CD4-positive, alpha-beta T cell (primary cell): ENCODE measurements around the gene STYXL2. TPM values are rescaled to one million over a fixed set of nuclear protein-coding genes. Genes with fewer than 3 reads are reported as not detected.

Experiments used
- ATAC-seq: fragments of 200-7000 bp; cut with Tn5 transposase; one replicate; pipeline ENCODE4 v1.10.0; 2022; ENCODE audit warnings: mild to moderate bottlenecking; ENCODE audit not compliant: poor library complexity
- CTCF ChIA-PET: fragments of 350-600 bp; sonication (Branson Sonifier 250); formaldehyde crosslinking; loops from one replicate; lab custom pipeline; 2021; ENCODE audit warnings: antibody characterized with exemption, inconsistent platforms; lab: Charles Lee
- POLR2A ChIA-PET: fragments of 350-600 bp; sonication (Branson Sonifier 250); formaldehyde crosslinking; loops from one replicate; lab custom pipeline; 2021; ENCODE audit warnings: antibody characterized with exemption, inconsistent platforms; lab: Charles Lee
- DNase-seq, 14 experiments: peaks; one replicate each; pipeline ENCODE4 v3.0.0-alpha.2; 2013 to 2020; ENCODE audit warnings: mixed read lengths in 2 of 14
- H3K27ac ChIP-seq, 2 donors: one replicate each; pipeline versions ENCODE4 v1.5.1 to v1.7.0; 2013; ENCODE audit warnings: low read length in 2 of 2, low read depth in 1 of 2, mild to moderate bottlenecking in 1 of 2
- H3K27me3 ChIP-seq, 2 experiments: 1 replicate in 1 of 2; 2 replicates in 1 of 2; pipeline versions ENCODE4 v1.6.1 to v1.7.0; 2013; ENCODE audit warnings: low read length in 2 of 2, control low read depth in 1 of 2, mild to moderate bottlenecking in 1 of 2, moderate library complexity in 1 of 2; ENCODE audit not compliant: insufficient read depth in 2 of 2, control insufficient read depth in 1 of 2
- H3K36me3 ChIP-seq: one replicate; pipeline ENCODE4 v1.6.1; 2013; ENCODE audit warnings: low read length, control low read depth; ENCODE audit not compliant: insufficient read depth
- H3K4me1 ChIP-seq: one replicate; pipeline ENCODE4 v1.6.1; 2013; ENCODE audit warnings: low read length, control low read depth; ENCODE audit not compliant: insufficient read depth
- H3K4me3 ChIP-seq: one replicate; pipeline ENCODE4 v1.5.1; 2013; ENCODE audit warnings: mild to moderate bottlenecking, low read length, moderate library complexity
- H3K9me3 ChIP-seq, 2 experiments: 1 replicate in 1 of 2; 2 replicates in 1 of 2; pipeline versions ENCODE4 v1.6.1 to v1.7.0; 2013; ENCODE audit warnings: low read length in 2 of 2, mild to moderate bottlenecking in 2 of 2, control low read depth in 1 of 2, moderate library complexity in 1 of 2; ENCODE audit not compliant: control insufficient read depth in 1 of 2, insufficient read depth in 1 of 2
- H3K27ac Mint-ChIP-seq: one replicate; pipeline ENCODE4 v1.8.0; 2020; ENCODE audit warnings: mixed read lengths
- H3K27me3 Mint-ChIP-seq: one replicate; pipeline ENCODE4 v1.8.0; 2021; ENCODE audit warnings: mixed read lengths
- H3K36me3 Mint-ChIP-seq: one replicate; pipeline ENCODE4 v1.8.0; 2021; ENCODE audit warnings: low read depth, mixed read lengths
- H3K4me1 Mint-ChIP-seq: one replicate; pipeline ENCODE4 v1.8.0; 2021; ENCODE audit warnings: low read depth, mixed read lengths
- H3K4me3 Mint-ChIP-seq: one replicate; pipeline ENCODE4 v1.8.0; 2020; ENCODE audit warnings: mild to moderate bottlenecking, mixed read lengths
- H3K9me3 Mint-ChIP-seq: one replicate; pipeline ENCODE4 v1.8.0; 2020; ENCODE audit warnings: mixed read lengths
- intact Hi-C, 2 experiments: fragments of 100-400 bp; cut with DNase I in 1 of 2; cut with micrococcal nuclease in 1 of 2; formaldehyde crosslinking; loops; one replicate each; pipeline versions ENCODE4 v1.15.1 to v1.9.0; 2023 to 2025; cut with DNase I, micrococcal nuclease
- total RNA-seq, 174 experiments: library from RNA in 2 of 174; stranded (reverse) in 2 of 174; gene quantifications; one replicate each; pipeline ENCODE4 v1.2.3 and lab custom pipeline; 2021 to 2026
- TF ChIP-seq, protein P1 (sequence below): fragments of 200-600 bp; IDR thresholded peaks from one replicate; pipeline ENCODE4 v1.8.0; 2022; ENCODE audit warnings: antibody characterized with exemption, mild to moderate bottlenecking

The STYXL2 gene
- total RNA-seq, 2 experiments from 2014 or later = not detected

DNA sequence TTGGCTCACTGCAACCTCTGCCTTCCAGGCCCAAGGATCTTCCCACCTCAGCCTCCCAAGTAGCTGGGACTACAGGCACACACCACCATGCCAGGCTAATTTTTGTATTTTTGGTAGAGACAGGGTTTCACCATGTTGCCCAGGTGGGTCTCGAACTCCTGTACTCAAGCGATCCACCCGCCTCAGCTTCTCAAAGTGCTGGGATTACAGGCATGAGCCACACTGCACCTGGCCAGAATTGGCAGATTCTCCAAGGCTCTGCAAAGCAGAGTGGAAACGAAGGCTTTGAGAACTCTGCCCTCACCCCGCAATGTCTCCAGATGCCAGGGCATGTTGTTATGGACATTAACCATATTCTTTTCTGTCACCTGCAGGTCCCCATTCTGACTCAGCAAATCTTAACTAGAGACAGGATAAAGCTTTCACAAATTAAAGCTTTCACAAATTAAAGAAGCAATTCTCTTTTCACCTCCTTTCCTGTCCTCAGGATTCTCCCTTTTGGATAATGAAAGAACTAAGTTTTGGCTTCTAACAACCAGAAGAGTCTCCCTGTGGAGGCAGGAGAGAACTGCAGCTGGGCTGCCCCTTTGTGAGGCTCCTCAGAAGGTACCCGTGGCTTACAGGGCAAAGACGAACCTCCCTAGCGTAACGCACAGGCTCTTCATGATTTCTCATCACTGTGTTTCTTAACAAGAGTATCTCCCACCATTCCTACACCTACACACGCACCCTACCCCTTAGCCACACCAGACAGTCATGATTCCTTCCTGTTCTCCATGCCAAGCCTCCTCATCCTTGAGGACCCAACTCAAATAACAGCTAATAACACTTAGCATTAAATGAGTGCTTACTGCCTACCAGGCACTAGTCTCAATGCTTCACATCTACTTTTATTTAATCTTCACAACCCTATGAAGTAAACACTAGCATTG lies 33.5 kb upstream of the STYXL2 start:
- H3K4me1 ChIP-seq = peaks cover 4% of the 10 kb centered on the region
- H3K36me3 ChIP-seq = no peaks in the 10 kb centered on the region
- DNase-seq = no peak
- no peaks in the 10 kb centered on the region for H3K9me3 ChIP-seq
- ChIA-PET CTCF (interaction anchor here (0.8 to 5.9 kb wide), 10 partner anchors 10 to 184 kb away, joined by 3 to 175 read pairs (median 4); partner anchors contain the start of genes POU2F1 and TADA1), POLR2A (interaction anchor here (1.9 kb wide), 1 partner anchor 150 kb away, joined by 10 to 14 read pairs; no protein-coding TSS in a partner anchor)
- TF ChIP-seq, protein P1, sequence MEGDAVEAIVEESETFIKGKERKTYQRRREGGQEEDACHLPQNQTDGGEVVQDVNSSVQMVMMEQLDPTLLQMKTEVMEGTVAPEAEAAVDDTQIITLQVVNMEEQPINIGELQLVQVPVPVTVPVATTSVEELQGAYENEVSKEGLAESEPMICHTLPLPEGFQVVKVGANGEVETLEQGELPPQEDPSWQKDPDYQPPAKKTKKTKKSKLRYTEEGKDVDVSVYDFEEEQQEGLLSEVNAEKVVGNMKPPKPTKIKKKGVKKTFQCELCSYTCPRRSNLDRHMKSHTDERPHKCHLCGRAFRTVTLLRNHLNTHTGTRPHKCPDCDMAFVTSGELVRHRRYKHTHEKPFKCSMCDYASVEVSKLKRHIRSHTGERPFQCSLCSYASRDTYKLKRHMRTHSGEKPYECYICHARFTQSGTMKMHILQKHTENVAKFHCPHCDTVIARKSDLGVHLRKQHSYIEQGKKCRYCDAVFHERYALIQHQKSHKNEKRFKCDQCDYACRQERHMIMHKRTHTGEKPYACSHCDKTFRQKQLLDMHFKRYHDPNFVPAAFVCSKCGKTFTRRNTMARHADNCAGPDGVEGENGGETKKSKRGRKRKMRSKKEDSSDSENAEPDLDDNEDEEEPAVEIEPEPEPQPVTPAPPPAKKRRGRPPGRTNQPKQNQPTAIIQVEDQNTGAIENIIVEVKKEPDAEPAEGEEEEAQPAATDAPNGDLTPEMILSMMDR = no peak
- Mint-ChIP-seq H3K36me3 (peaks cover 10% of the 10 kb centered on the region), H3K9me3 (no peaks in the 10 kb centered on the region), H3K4me1 (peaks cover 9% of the 10 kb centered on the region), H3K27ac (no peak overlapping the region), H3K27me3 (no peaks in the 10 kb centered on the region), H3K4me3 (no peak overlapping the region)
- no peak overlapping the region for H3K4me3 ChIP-seq
- H3K27me3 ChIP-seq = no peaks in the 10 kb centered on the region
- ATAC-seq = no peak
- H3K27ac ChIP-seq = no peak overlapping the region
- intact Hi-C loops = loop anchor here in 1 of 2 experiments (10.0 kb wide), 1 partner anchor 384 kb away; no protein-coding TSS in a partner anchor

DNA sequence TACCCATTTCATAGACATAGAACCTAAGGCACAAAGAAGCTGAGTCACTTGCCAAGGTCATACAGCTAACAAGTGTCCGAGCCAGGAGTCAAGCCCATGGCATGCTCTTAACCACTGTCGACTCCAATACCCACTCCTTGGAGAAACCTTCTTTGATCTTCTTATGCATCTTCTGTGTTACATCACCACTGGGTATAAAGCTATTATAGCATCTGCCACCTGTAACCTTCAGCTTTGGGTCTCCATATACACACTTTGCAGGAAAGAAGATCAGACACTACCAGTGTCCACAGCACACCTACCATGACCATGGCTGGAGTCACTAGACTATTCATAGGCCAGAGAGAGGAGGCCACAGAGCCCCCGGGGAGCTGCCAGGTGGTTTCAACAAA lies 32.8 kb upstream of the STYXL2 start:
- H3K4me1 Mint-ChIP-seq = peaks cover 9% of the 10 kb centered on the region
- POLR2A ChIA-PET = interaction anchor here (1.9 kb wide), 1 partner anchor 151 kb away, joined by 10 read pairs; no protein-coding TSS in a partner anchor
- no peak for DNase-seq
- no peak for ATAC-seq
- H3K9me3 Mint-ChIP-seq = no peaks in the 10 kb centered on the region
- intact Hi-C loops = loop anchor here in 1 of 2 experiments (10.0 kb wide), 1 partner anchor 384 kb away; no protein-coding TSS in a partner anchor
- H3K27me3 Mint-ChIP-seq = no peaks in the 10 kb centered on the region
- CTCF ChIA-PET = interaction anchor here (1.0 to 5.9 kb wide), 3 partner anchors 60 to 150 kb away, joined by 4 to 175 read pairs (median 4); no protein-coding TSS in a partner anchor
- Histone ChIP-seq H3K36me3 (no peaks in the 10 kb centered on the region), H3K9me3 (no peaks in the 10 kb centered on the region), H3K27me3 (no peaks in the 10 kb centered on the region), H3K4me1 (peaks cover 4% of the 10 kb centered on the region), H3K27ac (no peak overlapping the region), H3K4me3 (no peak overlapping the region)
- TF ChIP-seq, protein P1 = no peak
- peaks cover 10% of the 10 kb centered on the region for H3K36me3 Mint-ChIP-seq
- no peak overlapping the region for H3K27ac Mint-ChIP-seq
- H3K4me3 Mint-ChIP-seq = no peak overlapping the region

DNA sequence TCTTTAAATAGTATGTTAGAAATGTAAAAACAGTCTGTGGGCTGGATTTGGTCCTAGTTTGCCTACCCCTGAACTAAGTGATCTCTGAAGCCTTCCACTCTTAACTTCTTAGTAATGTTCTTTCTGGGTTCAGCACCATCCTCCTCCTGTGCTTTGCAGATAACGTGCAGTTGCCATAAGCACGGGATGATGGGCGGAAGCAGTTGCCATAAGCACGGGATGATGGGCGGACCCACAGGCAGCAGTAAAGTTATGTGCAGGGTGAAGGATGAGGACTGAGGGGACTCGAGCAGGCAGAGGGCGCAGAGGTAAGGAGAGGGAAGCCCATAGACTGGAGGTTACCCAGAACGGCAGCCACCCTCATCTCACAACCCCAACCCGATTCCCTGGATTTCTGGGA lies 29.3 kb upstream of the STYXL2 start:
- TF ChIP-seq, protein P1 = no peak
- Mint-ChIP-seq H3K36me3 (peaks cover 14% of the 10 kb centered on the region), H3K9me3 (no peaks in the 10 kb centered on the region), H3K27me3 (no peaks in the 10 kb centered on the region), H3K27ac (no peak overlapping the region), H3K4me3 (no peak overlapping the region), H3K4me1 (peaks cover 1% of the 10 kb centered on the region)
- CTCF ChIA-PET = interaction anchor here (0.8 to 1.5 kb wide), 2 partner anchors 57 to 476 kb away, joined by 3 to 4 read pairs; no protein-coding TSS in a partner anchor
- H3K4me3 ChIP-seq = no peak overlapping the region
- no peaks in the 10 kb centered on the region for H3K27me3 ChIP-seq
- no peak for ATAC-seq
- no peaks in the 10 kb centered on the region for H3K36me3 ChIP-seq
- DNase-seq = no peak
- intact Hi-C loops = loop anchor here in 1 of 2 experiments (5.0 to 10.0 kb wide), 4 partner anchors 203 to 493 kb away; no protein-coding TSS in a partner anchor
- H3K27ac ChIP-seq = no peak overlapping the region
- H3K9me3 ChIP-seq = no peaks in the 10 kb centered on the region
- POLR2A ChIA-PET = no interaction called here
- H3K4me1 ChIP-seq = peaks cover 6% of the 10 kb centered on the region
